ENCODE measurements around the gene VIT.

GRCh38 chr2:36653967-36654694 lies 42.4 kb upstream of the VIT start:
- TF ChIP-seq POLR2A (IDR thresholded peaks at IDR 0.05) (no peak), CTCF (IDR thresholded peaks at IDR 0.05) (no peak)
